Left kidney (tissue), 1 donor: ENCODE results near the gene ZWILCH. TPM values are rescaled to one million over a fixed set of nuclear protein-coding genes. Genes with fewer than 3 reads are reported as not detected.

Experiments
- polyA plus RNA-seq: library from polyadenylated mRNA; unstranded; fragments of 120-200 nt; gene quantifications from one replicate; pipeline ENCODE4 v1.2.1, GENCODE V29; 2013; ENCODE audit not compliant: insufficient read length

Gene ZWILCH
- polyA plus RNA-seq, 1 donor, result 34.2 TPM

Other genes with a start within 250 kb of the ZWILCH start
- gene DIS3L, start 211.8 kb upstream of the ZWILCH start, polyA plus RNA-seq, result 52.0 TPM
- 21.0 TPM for gene TIPIN, start 148.6 kb upstream of the ZWILCH start, polyA plus RNA-seq
- gene MAP2K1, start 118.4 kb upstream of the ZWILCH start, polyA plus RNA-seq, result 52.0 TPM
- 39.4 TPM for gene SNAPC5, start 7.6 kb upstream of the ZWILCH start, polyA plus RNA-seq
- 3,332 TPM for gene RPL4, start 471 bp upstream of the ZWILCH start, polyA plus RNA-seq
- gene LCTL, start 60.7 kb downstream of the ZWILCH start, polyA plus RNA-seq, result 0.42 TPM
- 25.4 TPM for gene SMAD6, start 196.9 kb downstream of the ZWILCH start, polyA plus RNA-seq